Chondrocyte (in vitro differentiated cells): ENCODE measurements around the gene NOP10. TPM values are rescaled to one million over a fixed set of nuclear protein-coding genes. Genes with fewer than 3 reads are reported as not detected.

ENCODE experiments used
- DNase-seq: peaks from one replicate; pipeline ENCODE4 v3.0.0; 2021; ENCODE audit warnings: mixed read lengths, low spot score
- H3K27ac Mint-ChIP-seq: one replicate; pipeline ENCODE4 v1.8.0; 2021; ENCODE audit warnings: mild to moderate bottlenecking, moderate library complexity, mixed read lengths; ENCODE audit not compliant: unreplicated experiment
- H3K27me3 Mint-ChIP-seq: 2 replicates; pipeline ENCODE4 v1.8.0; 2021; ENCODE audit warnings: low read depth, mixed read lengths
- H3K36me3 Mint-ChIP-seq: 2 replicates; pipeline ENCODE4 v1.8.0; 2021; ENCODE audit warnings: low read depth, mixed read lengths
- H3K4me1 Mint-ChIP-seq: 2 replicates; pipeline ENCODE4 v1.8.0; 2021; ENCODE audit warnings: low read depth, mild to moderate bottlenecking, mixed read lengths
- H3K4me3 Mint-ChIP-seq: one replicate; pipeline ENCODE4 v1.8.0; 2021; ENCODE audit warnings: mild to moderate bottlenecking, moderate library complexity, mixed read lengths; ENCODE audit not compliant: unreplicated experiment
- H3K9me3 Mint-ChIP-seq: 2 replicates; pipeline ENCODE4 v1.8.0; 2021; ENCODE audit warnings: low read depth, mixed read lengths
- CTCF ChIP-seq: fragments of 200-600 bp; sonication (generic); IDR thresholded peaks from 2 replicates; pipeline ENCODE4 v1.5.0; 2021; ENCODE audit warnings: antibody characterized with exemption, mild to moderate bottlenecking, moderate library complexity
- total RNA-seq: library from RNA; stranded (reverse); gene quantifications from 3 replicates; pipeline ENCODE4 v1.2.1, GENCODE V29; 2021

Gene NOP10
- total RNA-seq, 1 donor from 2014 or later: 152 TPM

- H3K4me3 Mint-ChIP-seq: peak overlapping the region; percentile 49
Observed at GRCh38 chr15:34334672-34335071, 8.3 kb downstream of the NOP10 start.

DNA sequence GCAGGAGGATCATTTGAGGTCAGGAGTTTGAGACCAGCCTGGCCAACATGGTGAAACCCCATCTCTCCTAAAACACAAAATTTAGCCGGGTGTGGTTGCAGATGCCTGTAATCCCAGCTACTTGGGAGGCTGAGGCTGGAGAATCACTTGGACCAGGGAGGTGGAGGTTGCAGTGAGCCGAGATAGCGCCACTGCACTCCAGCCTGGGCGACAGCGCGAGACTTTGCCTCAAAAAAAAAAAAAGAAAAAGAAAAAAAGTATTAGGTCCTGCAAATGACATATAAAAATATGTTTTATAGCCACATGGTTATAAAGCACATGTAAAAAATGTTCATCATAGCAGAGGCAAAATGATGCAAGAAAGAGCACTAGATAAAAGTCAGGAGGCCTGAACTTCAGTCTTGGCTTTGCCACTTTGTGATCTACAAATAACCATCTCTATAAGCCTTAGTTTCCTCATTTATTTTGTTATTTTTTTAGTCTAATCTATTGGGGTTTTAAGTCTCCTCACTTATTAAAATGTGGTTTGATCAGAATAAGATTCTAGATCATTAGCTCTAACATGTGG lies 10.3 kb downstream of the NOP10 start:
- no peak for DNase-seq
- no peak overlapping the region for H3K27ac Mint-ChIP-seq
- no peaks in the 10 kb centered on the region for H3K9me3 Mint-ChIP-seq
- H3K27me3 Mint-ChIP-seq: no peaks in the 10 kb centered on the region
- H3K4me3 Mint-ChIP-seq: no peak overlapping the region
- peaks cover 43% of the 10 kb centered on the region for H3K4me1 Mint-ChIP-seq
- no peaks in the 10 kb centered on the region for H3K36me3 Mint-ChIP-seq
- TF ChIP-seq CTCF: no peak

More at GRCh38 chr15:34334672-34335071, 8.3 kb downstream of the NOP10 start:
- Mint-ChIP-seq H3K36me3 (no peaks in the 10 kb centered on the region), H3K27ac (no peak overlapping the region), H3K27me3 (no peaks in the 10 kb centered on the region), H3K9me3 (no peaks in the 10 kb centered on the region), H3K4me1 (peaks cover 55% of the 10 kb centered on the region)
- no peak for TF ChIP-seq CTCF
- no peak for DNase-seq

- H3K36me3 Mint-ChIP-seq: no peaks in the 10 kb centered on the region
- H3K4me3 Mint-ChIP-seq: no peak overlapping the region
- no peaks in the 10 kb centered on the region for H3K9me3 Mint-ChIP-seq
- no peak for TF ChIP-seq CTCF
- peaks cover 40% of the 10 kb centered on the region for H3K4me1 Mint-ChIP-seq
- DNase-seq: no peak
- no peaks in the 10 kb centered on the region for H3K27me3 Mint-ChIP-seq
- H3K27ac Mint-ChIP-seq: no peak overlapping the region
Observed at GRCh38 chr15:34331809-34332208, 11.1 kb downstream of the NOP10 start.

GRCh38 chr15:34330279-34330678 lies 12.7 kb downstream of the NOP10 start:
- no peak for TF ChIP-seq CTCF
- Mint-ChIP-seq H3K4me3 (no peak overlapping the region), H3K27ac (no peak overlapping the region), H3K4me1 (peaks cover 25% of the 10 kb centered on the region), H3K9me3 (no peaks in the 10 kb centered on the region), H3K27me3 (no peaks in the 10 kb centered on the region), H3K36me3 (no peaks in the 10 kb centered on the region)
- no peak for DNase-seq

GRCh38 chr15:34329006-34329405 lies 13.9 kb downstream of the NOP10 start:
- no peak for TF ChIP-seq CTCF
- Mint-ChIP-seq H3K9me3 (no peaks in the 10 kb centered on the region), H3K4me1 (peaks cover 12% of the 10 kb centered on the region), H3K36me3 (no peaks in the 10 kb centered on the region), H3K4me3 (no peak overlapping the region), H3K27ac (peak overlapping the region; percentile 9), H3K27me3 (no peaks in the 10 kb centered on the region)
- no peak for DNase-seq
